Gastrocnemius medialis (tissue), 4 donors: Measurements from ENCODE around the gene DDX41. TPM values are rescaled to one million over a fixed set of nuclear protein-coding genes. Genes with fewer than 3 reads are reported as not detected.

Source experiments
- ATAC-seq, 2 donors: fragments of 150-250 bp; one replicate each; pipeline ENCODE4 v1.9.1; 2016
- DNase-seq, 2 donors: peaks; one replicate each; pipeline ENCODE4 v3.0.0-alpha.2; 2019
- H3K27ac ChIP-seq, 4 donors: fragments of 200-600 bp; sonication (generic); 1 replicate in 1 of 4; 2 replicates in 3 of 4; pipeline ENCODE4 v1.5.1; 2016 to 2018; ENCODE audit warnings: mild to moderate bottlenecking in 2 of 4, moderate library complexity in 1 of 4
- H3K27me3 ChIP-seq, 3 donors: fragments of 200-600 bp; sonication (generic) in 2 of 3; 1 replicate in 1 of 3; 2 replicates in 2 of 3; pipeline versions ENCODE4 v1.5.1 to v1.6.0; 2016 to 2019; ENCODE audit warnings: mild to moderate bottlenecking in 1 of 3, moderate library complexity in 1 of 3
- H3K36me3 ChIP-seq, 2 donors: fragments of 200-600 bp; sonication (generic) in 1 of 2; one replicate each; pipeline ENCODE4 v1.5.1; 2017 to 2018
- H3K4me1 ChIP-seq, 2 donors: fragments of 200-600 bp; sonication (generic) in 1 of 2; one replicate each; pipeline ENCODE4 v1.5.1; 2016 to 2017; ENCODE audit warnings: mild to moderate bottlenecking in 2 of 2
- H3K4me3 ChIP-seq, 4 donors: fragments of 200-600 bp; sonication (generic) in 3 of 4; 1 replicate in 1 of 4; 2 replicates in 3 of 4; pipeline ENCODE4 v1.5.1; 2016 to 2019; ENCODE audit warnings: mild to moderate bottlenecking in 2 of 4
- H3K9me3 ChIP-seq, 3 donors: fragments of 200-600 bp; sonication (generic) in 2 of 3; 1 replicate in 1 of 3; 2 replicates in 2 of 3; pipeline ENCODE4 v1.5.1; 2016 to 2019
- POLR2A ChIP-seq, 2 donors: fragments of 450-650 bp; IDR thresholded peaks; one replicate each; pipeline ENCODE4 v1.6.1; 2017; ENCODE audit warnings: antibody characterized with exemption in 2 of 2, mild to moderate bottlenecking in 2 of 2, moderate library complexity in 2 of 2
- in situ Hi-C, 4 donors: fragments of 200-750 bp; cut with MboI; loops; one replicate each; pipeline versions ENCODE4 v1.15.0 to v1.8.0; 2017; ENCODE audit warnings: low sequenced_read_pairs in 4 of 4
- intact Hi-C: fragments of 100-400 bp; cut with DNase I; formaldehyde crosslinking; loops from one replicate; pipeline ENCODE4 v1.15.1; 2023; ENCODE audit warnings: low total_unique reads
- total RNA-seq, 4 donors: library from RNA; depleted of rRNA; stranded (reverse); fragments of >200 nt; gene quantifications; one replicate each; pipeline versions ENCODE4 v1.1.0 to v1.2.3, GENCODE V29; 2016
- TF ChIP-seq, protein P1 (sequence below), 5 experiments: fragments of 450-650 bp in 3 of 5; fragments of 200-600 bp in 2 of 5; sonication (generic) in 2 of 5; IDR thresholded peaks in 4 of 5; conservative IDR thresholded peaks in 1 of 5; 1 replicate in 4 of 5; 2 replicates in 1 of 5; pipeline ENCODE4 v1.5.1; 2016 to 2019; ENCODE audit warnings: antibody characterized with exemption in 5 of 5, mild to moderate bottlenecking in 3 of 5, moderate library complexity in 3 of 5

Gene DDX41
- total RNA-seq, 4 donors from 2014 or later = 47.1 to 105 (median 62.3) TPM

DNA sequence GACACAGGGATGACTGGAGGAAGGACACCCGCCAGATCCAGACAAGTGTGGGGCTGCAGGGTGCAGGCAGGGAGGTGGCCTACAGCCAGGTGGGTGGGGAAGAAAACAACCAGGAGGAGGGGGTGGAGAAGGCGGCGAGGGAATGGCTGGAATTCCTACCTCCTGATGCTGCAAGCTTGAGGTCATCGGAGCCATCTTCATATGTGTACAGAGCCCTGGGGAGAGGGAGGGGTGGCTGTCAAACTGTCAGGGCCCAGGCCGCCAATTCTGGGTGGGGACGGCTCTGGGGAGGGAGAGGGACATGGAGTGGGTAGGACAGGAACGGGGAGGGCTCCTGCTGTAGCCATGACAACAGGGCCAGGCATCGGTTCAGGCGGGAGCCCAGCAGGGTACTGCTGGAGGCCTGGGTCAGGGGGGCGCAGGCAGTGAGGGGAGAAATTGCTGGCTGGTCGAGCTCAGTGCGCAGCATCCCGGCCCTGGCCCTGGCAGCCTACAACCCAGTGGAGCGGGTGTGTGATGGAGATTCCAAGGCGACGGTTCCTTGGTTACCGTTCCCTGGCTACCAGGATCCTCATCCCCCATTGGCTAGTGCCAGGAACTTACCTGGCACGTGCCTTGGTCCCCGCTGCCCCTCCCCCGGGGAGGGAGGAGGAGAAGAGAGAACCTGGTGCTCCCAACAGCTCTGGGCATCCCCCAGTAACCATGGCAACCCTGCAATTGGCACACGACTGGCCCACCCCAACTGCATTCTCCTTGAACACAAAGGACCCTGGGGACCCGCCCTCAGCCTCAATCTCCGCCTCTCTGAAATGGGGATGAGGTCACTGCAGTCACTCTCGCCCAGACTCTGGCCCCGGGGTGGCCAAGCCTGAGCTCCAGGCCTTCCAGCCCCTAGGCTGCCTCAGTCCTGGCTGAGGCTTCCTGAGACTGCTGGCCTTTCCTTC, 47.8 kb downstream of the DDX41 start:
- peaks cover 0 to 4% (median 0%) of the 10 kb centered on the region in 3 donors for H3K27me3 ChIP-seq
- no peaks in the 10 kb centered on the region for H3K36me3 ChIP-seq
- in situ Hi-C loops = no loop called here
- peak overlapping the region; percentile 8 to 71 (median 31) for H3K27ac ChIP-seq
- peaks cover 9 to 16% of the 10 kb centered on the region in 2 donors for H3K4me1 ChIP-seq
- H3K4me3 ChIP-seq = no peak overlapping the region
- intact Hi-C loops = no loop called here
- H3K9me3 ChIP-seq = no peaks in the 10 kb centered on the region
- TF ChIP-seq, protein P1, sequence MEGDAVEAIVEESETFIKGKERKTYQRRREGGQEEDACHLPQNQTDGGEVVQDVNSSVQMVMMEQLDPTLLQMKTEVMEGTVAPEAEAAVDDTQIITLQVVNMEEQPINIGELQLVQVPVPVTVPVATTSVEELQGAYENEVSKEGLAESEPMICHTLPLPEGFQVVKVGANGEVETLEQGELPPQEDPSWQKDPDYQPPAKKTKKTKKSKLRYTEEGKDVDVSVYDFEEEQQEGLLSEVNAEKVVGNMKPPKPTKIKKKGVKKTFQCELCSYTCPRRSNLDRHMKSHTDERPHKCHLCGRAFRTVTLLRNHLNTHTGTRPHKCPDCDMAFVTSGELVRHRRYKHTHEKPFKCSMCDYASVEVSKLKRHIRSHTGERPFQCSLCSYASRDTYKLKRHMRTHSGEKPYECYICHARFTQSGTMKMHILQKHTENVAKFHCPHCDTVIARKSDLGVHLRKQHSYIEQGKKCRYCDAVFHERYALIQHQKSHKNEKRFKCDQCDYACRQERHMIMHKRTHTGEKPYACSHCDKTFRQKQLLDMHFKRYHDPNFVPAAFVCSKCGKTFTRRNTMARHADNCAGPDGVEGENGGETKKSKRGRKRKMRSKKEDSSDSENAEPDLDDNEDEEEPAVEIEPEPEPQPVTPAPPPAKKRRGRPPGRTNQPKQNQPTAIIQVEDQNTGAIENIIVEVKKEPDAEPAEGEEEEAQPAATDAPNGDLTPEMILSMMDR (IDR thresholded peaks at IDR 0.05 in 4 of 5, conservative IDR thresholded peaks at IDR 0.05 in 1 of 5) = no peak
- no peak for TF ChIP-seq POLR2A (IDR thresholded peaks at IDR 0.05)
- DNase-seq (peak in 1 of 2 donors; percentile 72), ATAC-seq (no peak)

DNA sequence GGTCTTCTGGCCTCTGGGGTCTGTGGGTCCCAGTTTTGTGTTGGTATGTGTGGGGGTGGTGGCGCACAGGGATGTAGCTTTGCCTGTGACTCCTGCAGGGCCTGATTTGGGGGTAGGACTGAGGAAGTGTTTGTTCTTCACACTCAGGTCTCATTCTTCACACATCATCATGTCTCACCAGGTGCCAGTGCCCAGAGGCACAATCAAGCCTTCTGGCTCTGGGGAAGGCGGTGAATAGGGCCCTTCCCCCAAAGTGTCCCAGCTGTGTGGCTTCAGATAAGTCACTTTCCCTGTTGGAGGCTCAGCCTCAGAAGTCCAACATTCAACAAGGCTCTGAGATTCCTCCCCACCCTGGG, 48.5 kb downstream of the DDX41 start:
- Histone ChIP-seq H3K4me1 (peaks cover 9 to 16% of the 10 kb centered on the region in 2 donors), H3K36me3 (no peaks in the 10 kb centered on the region), H3K4me3 (no peak overlapping the region), H3K27ac (no peak overlapping the region), H3K27me3 (peaks cover 0 to 4% (median 0%) of the 10 kb centered on the region in 3 donors), H3K9me3 (no peaks in the 10 kb centered on the region)
- DNase-seq = no peak
- ATAC-seq = no peak
- intact Hi-C loops = no loop called here
- TF ChIP-seq POLR2A (IDR thresholded peaks at IDR 0.05) = no peak
- TF ChIP-seq, protein P1 (IDR thresholded peaks at IDR 0.05 in 4 of 5, conservative IDR thresholded peaks at IDR 0.05 in 1 of 5) = no peak
- in situ Hi-C loops = no loop called here

DNA sequence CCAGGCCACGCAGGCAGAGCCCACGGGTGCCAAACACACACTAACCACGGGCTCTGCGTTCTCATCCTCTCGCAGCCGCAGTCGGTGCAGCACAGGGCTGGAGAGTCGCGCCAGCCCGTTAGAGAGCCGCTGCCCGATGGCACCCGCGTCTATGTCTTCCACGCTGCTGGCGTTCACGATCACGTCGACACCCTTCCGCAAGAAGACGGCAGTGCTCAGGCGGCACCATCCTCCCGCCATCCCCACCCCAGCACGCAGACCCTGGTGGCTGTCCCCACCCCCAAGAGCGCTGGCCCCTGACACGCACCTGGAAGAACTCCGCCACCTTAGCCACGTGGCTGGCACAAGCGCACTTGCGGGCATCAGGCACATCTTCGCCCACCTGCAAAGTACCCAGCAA, 49.3 kb downstream of the DDX41 start:
- Histone ChIP-seq H3K27ac (no peak overlapping the region), H3K27me3 (peaks cover 0 to 3% (median 0%) of the 10 kb centered on the region in 3 donors), H3K4me1 (peaks cover 5 to 13% of the 10 kb centered on the region in 2 donors), H3K36me3 (no peaks in the 10 kb centered on the region), H3K4me3 (no peak overlapping the region), H3K9me3 (no peaks in the 10 kb centered on the region)
- TF ChIP-seq, protein P1 (IDR thresholded peaks at IDR 0.05 in 4 of 5, conservative IDR thresholded peaks at IDR 0.05 in 1 of 5) = no peak
- TF ChIP-seq POLR2A (IDR thresholded peaks at IDR 0.05) = no peak
- in situ Hi-C loops = no loop called here
- intact Hi-C loops = no loop called here
- no peak for ATAC-seq
- DNase-seq = no peak

DNA sequence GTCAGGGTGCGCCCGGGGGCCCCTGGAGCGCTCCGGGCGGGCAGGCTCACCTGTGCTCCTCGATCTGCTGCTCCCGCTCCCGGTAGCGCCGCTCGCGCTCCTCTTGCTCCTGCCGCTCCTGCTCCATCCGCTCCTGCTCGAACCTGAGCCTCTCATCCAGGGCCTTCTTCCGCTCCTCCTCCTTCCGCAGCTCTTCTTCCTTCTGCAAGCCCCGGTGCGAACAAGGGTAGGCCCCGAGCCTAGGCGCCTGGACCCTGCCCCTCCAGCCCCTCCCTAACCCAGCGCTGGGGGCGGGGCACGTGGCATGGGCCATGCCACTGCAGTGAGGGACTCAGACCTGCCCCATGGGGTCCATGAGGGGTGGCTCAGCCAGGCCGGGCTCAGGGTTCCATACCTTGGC, 49.9 kb downstream of the DDX41 start:
- Histone ChIP-seq H3K27ac (no peak overlapping the region), H3K36me3 (no peaks in the 10 kb centered on the region), H3K9me3 (no peaks in the 10 kb centered on the region), H3K4me3 (no peak overlapping the region), H3K4me1 (peaks cover 0 to 7% of the 10 kb centered on the region in 2 donors), H3K27me3 (no peaks in the 10 kb centered on the region)
- DNase-seq (no peak), ATAC-seq (no peak)
- intact Hi-C loops (no loop called here), in situ Hi-C loops (no loop called here)
- no peak for TF ChIP-seq POLR2A (IDR thresholded peaks at IDR 0.05)

DNA sequence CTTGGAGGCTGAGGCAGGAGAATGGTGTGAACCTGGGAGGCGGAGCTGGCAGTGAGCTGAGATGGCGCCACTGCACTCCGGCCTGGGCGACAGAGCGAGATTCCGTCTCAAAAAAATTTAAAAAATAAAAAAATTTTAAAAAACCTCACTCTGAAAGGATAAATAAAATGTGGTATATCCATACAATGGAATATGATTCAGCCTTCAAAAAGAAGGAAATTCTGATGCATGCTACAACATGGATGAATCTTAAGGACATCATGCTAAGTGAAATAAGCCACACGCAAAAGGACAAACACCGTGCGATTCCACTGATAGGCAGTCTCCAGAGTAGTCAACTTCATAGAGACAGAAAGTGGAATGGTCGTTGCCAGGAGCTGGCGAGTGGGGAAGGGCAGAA, 51.7 kb downstream of the DDX41 start:
- no peaks in the 10 kb centered on the region for H3K36me3 ChIP-seq
- H3K27ac ChIP-seq = no peak overlapping the region
- in situ Hi-C loops (no loop called here), intact Hi-C loops (no loop called here)
- DNase-seq = no peak
- H3K9me3 ChIP-seq = no peaks in the 10 kb centered on the region
- H3K4me1 ChIP-seq = no peaks in the 10 kb centered on the region
- TF ChIP-seq, protein P1 (IDR thresholded peaks at IDR 0.05 in 4 of 5, conservative IDR thresholded peaks at IDR 0.05 in 1 of 5) = no peak
- no peak for TF ChIP-seq POLR2A (IDR thresholded peaks at IDR 0.05)
- H3K4me3 ChIP-seq = no peak overlapping the region
- ATAC-seq = no peak
- H3K27me3 ChIP-seq = no peaks in the 10 kb centered on the region
